Activated CD8-positive, alpha-beta T cell treated with anti-CD3 and anti-CD28 coated beads for 36 hours (primary cell): ENCODE data around the gene CLCN3. TPM values are rescaled to one million over a fixed set of nuclear protein-coding genes. Genes with fewer than 3 reads are reported as not detected.
"Not testable (repeated sequence)": the region's sequence is repeated elsewhere in the genome, so short reads cannot be mapped to it uniquely, and the experiment has no call there.

Source experiments
- ATAC-seq: fragments of 200-7000 bp; cut with Tn5 transposase; one replicate; pipeline ENCODE4 v1.10.0; 2021; ENCODE audit warnings: mild to moderate bottlenecking, moderate library complexity
- CTCF ChIA-PET: fragments of 350-600 bp; sonication (Branson Sonifier 250); formaldehyde crosslinking; loops from one replicate; lab custom pipeline; 2021; ENCODE audit warnings: antibody characterized with exemption; lab: Charles Lee
- POLR2A ChIA-PET: fragments of 350-600 bp; sonication (Branson Sonifier 250); formaldehyde crosslinking; loops from one replicate; lab custom pipeline; 2021; ENCODE audit warnings: antibody characterized with exemption; lab: Charles Lee
- DNase-seq: peaks from one replicate; pipeline ENCODE4 v3.0.0-alpha.2; 2020
- H3K27ac Mint-ChIP-seq: one replicate; pipeline ENCODE4 v1.8.0; 2021; ENCODE audit warnings: mild to moderate bottlenecking, mixed read lengths
- H3K27me3 Mint-ChIP-seq: one replicate; pipeline ENCODE4 v1.8.0; 2021; ENCODE audit warnings: mixed read lengths
- H3K36me3 Mint-ChIP-seq: one replicate; pipeline ENCODE4 v1.8.0; 2021; ENCODE audit warnings: low read depth, mixed read lengths
- H3K4me1 Mint-ChIP-seq: one replicate; pipeline ENCODE4 v1.8.0; 2021; ENCODE audit warnings: low read depth, mixed read lengths
- H3K4me3 Mint-ChIP-seq: one replicate; pipeline ENCODE4 v1.8.0; 2021; ENCODE audit warnings: mild to moderate bottlenecking, moderate library complexity, mixed read lengths
- H3K9me3 Mint-ChIP-seq: one replicate; pipeline ENCODE4 v1.8.0; 2021; ENCODE audit warnings: mixed read lengths
- intact Hi-C: fragments of 100-400 bp; cut with micrococcal nuclease; formaldehyde crosslinking; loops from one replicate; pipeline ENCODE4 v1.10.0; 2022
- total RNA-seq, 2 experiments: library from RNA; stranded (reverse); gene quantifications; one replicate each; pipeline ENCODE4 v1.2.3, GENCODE V29; 2021
- TF ChIP-seq, protein P1 (sequence below): fragments of 200-600 bp; IDR thresholded peaks from one replicate; pipeline ENCODE4 v1.8.0; 2022; ENCODE audit warnings: antibody characterized with exemption, mild to moderate bottlenecking

The CLCN3 gene
- total RNA-seq: 10 to 100 TPM; 18.5 to 21.6 TPM

DNA sequence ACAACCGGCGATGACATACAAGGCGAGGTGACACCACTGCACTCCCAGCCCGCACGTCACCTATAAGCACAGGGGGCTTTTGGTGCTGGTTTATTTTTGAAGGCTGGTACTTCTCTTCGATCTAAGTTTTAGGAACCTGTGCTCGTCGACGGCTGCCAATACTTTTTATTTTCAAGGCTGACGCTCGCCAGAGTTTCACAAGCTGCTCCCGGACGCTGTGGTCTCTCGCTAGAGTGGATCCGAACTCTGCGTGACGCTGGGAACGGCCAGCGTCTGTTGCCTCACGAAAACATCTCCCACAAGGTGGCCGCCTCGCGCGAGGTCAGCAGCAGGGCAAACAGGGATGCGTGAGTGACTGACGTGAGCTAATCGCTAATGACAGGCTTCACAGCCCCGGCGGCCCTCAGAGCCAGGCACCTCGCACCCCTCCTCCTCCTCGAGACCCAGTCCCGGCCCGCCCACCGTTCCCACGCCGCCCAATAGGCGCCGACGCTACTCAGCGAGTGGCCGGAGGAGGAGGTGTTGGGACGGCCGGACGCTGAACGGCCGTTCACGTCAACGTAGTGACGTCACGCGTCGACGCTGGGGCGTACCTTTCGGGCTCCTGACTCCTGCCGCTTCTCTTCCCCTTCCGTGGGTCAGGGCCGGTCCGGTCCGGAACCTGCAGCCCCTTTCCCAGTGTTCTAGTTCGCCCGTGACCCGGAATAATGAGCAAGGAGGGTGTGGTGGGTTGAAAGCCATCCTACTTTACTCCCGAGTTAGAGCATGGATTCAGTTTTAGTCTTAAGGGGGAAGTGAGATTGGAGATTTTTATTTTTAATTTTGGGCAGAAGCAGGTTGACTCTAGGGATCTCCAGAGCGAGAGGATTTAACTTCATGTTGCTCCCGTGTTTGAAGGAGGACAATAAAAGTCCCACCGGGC lies at the start of gene CLCN3:
TSS of gene CLCN3 (plus strand) at position 621 of the 922 bp plus-strand sequence. CDS start 15,351 bp downstream, outside the sequence.
- peak within 1 kb of the TSS; percentile 100 for H3K27ac Mint-ChIP-seq
- peak within 1 kb of the TSS; percentile 99 for H3K4me3 Mint-ChIP-seq
- H3K4me1 Mint-ChIP-seq: peaks cover 56% of the 10 kb centered on the region
- no peaks in the 10 kb centered on the region for H3K27me3 Mint-ChIP-seq
- intact Hi-C loops: loop anchor here (1.0 to 10.0 kb wide), 3 partner anchors 40 to 405 kb away; partner anchors contain the start of genes HPF1 and MFAP3L
- DNase-seq: peak; percentile 94
- ATAC-seq: peak; percentile 84
- POLR2A ChIA-PET: interaction anchor here (0.6 to 1.9 kb wide), 8 partner anchors 9 to 540 kb away, joined by 3 to 15 read pairs (median 4); partner anchors contain the start of gene NEK1
- CTCF ChIA-PET: interaction anchor here (1.0 to 4.2 kb wide), 6 partner anchors 7 to 40 kb away, joined by 3 to 31 read pairs (median 6); partner anchors contain the start of gene NEK1
- H3K36me3 Mint-ChIP-seq: peaks cover 2% of the 10 kb centered on the region
- H3K9me3 Mint-ChIP-seq: no peaks in the 10 kb centered on the region
- TF ChIP-seq, protein P1, sequence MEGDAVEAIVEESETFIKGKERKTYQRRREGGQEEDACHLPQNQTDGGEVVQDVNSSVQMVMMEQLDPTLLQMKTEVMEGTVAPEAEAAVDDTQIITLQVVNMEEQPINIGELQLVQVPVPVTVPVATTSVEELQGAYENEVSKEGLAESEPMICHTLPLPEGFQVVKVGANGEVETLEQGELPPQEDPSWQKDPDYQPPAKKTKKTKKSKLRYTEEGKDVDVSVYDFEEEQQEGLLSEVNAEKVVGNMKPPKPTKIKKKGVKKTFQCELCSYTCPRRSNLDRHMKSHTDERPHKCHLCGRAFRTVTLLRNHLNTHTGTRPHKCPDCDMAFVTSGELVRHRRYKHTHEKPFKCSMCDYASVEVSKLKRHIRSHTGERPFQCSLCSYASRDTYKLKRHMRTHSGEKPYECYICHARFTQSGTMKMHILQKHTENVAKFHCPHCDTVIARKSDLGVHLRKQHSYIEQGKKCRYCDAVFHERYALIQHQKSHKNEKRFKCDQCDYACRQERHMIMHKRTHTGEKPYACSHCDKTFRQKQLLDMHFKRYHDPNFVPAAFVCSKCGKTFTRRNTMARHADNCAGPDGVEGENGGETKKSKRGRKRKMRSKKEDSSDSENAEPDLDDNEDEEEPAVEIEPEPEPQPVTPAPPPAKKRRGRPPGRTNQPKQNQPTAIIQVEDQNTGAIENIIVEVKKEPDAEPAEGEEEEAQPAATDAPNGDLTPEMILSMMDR: no peak

- ATAC-seq, H3K9me3 Mint-ChIP-seq, POLR2A ChIA-PET, H3K4me3 Mint-ChIP-seq, H3K4me1 Mint-ChIP-seq, H3K27me3 Mint-ChIP-seq, DNase-seq, H3K27ac Mint-ChIP-seq, intact Hi-C loops, CTCF ChIA-PET: not testable (repeated sequence)
- peaks cover 17% of the 10 kb centered on the region for H3K36me3 Mint-ChIP-seq
Measured at GRCh38 chr4:169571012-169571411, 49.4 kb upstream of the CLCN3 start.

GRCh38 chr4:169571435-169571834 lies 48.9 kb upstream of the CLCN3 start:
- no peak overlapping the region for H3K4me3 Mint-ChIP-seq
- H3K36me3 Mint-ChIP-seq: peaks cover 20% of the 10 kb centered on the region
- TF ChIP-seq, protein P1: no peak
- no peaks in the 10 kb centered on the region for H3K9me3 Mint-ChIP-seq
- no peak overlapping the region for H3K27ac Mint-ChIP-seq
- CTCF ChIA-PET: no interaction called here
- DNase-seq (no peak), ATAC-seq (no peak)
- intact Hi-C loops: no loop called here
- POLR2A ChIA-PET: no interaction called here
- no peaks in the 10 kb centered on the region for H3K27me3 Mint-ChIP-seq
- H3K4me1 Mint-ChIP-seq: peaks cover 4% of the 10 kb centered on the region

DNA sequence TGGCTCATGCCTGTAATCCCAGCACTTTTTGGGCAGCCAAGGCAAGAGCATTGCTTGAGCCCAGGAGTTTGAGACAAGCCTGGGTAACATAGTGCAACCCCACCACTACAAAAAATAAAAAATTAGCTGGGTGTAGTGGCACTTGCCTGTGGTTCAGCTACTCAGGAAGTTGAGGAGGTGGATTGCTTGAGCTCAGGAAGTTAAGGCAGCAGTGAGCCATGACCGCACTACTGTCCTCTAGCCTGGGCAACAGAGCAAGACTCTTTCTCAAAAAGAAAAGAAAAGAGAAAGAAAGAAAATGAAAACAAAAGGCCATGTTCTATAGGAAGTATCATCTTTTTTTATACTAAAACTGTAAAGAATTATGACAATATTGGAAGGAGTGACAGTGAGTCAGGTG lies 46.5 kb upstream of the CLCN3 start:
- peaks cover 19% of the 10 kb centered on the region for H3K36me3 Mint-ChIP-seq
- CTCF ChIA-PET: interaction anchor here (1.0 kb wide), 1 partner anchor 8 kb away, joined by 4 read pairs; no protein-coding TSS in a partner anchor

GRCh38 chr4:169582203-169582602 lies 38.2 kb upstream of the CLCN3 start:
- no peak overlapping the region for H3K27ac Mint-ChIP-seq
- POLR2A ChIA-PET: no interaction called here
- TF ChIP-seq, protein P1: no peak
- peaks cover 12% of the 10 kb centered on the region for H3K36me3 Mint-ChIP-seq
- no peak overlapping the region for H3K4me3 Mint-ChIP-seq
- peaks cover 7% of the 10 kb centered on the region for H3K4me1 Mint-ChIP-seq
- no peaks in the 10 kb centered on the region for H3K9me3 Mint-ChIP-seq
- DNase-seq (no peak), ATAC-seq (no peak)
- H3K27me3 Mint-ChIP-seq: no peaks in the 10 kb centered on the region
- CTCF ChIA-PET: interaction anchor here (1.3 kb wide), 1 partner anchor 9 kb away, joined by 4 read pairs; no protein-coding TSS in a partner anchor
- intact Hi-C loops: no loop called here

More for the DNA sequence above, 46.5 kb upstream of the CLCN3 start:
- POLR2A ChIA-PET: interaction anchor here (0.6 kb wide), 1 partner anchor 19 kb away, joined by 3 read pairs; no protein-coding TSS in a partner anchor
- Mint-ChIP-seq H3K27ac (no peak overlapping the region), H3K27me3 (no peaks in the 10 kb centered on the region), H3K9me3 (no peaks in the 10 kb centered on the region), H3K4me1 (no peaks in the 10 kb centered on the region), H3K4me3 (no peak overlapping the region)
- ATAC-seq (no peak), DNase-seq (no peak)
- TF ChIP-seq, protein P1: no peak
- intact Hi-C loops: no loop called here
